NB4 (cell line): ENCODE data around the gene ANXA6.

ENCODE experiments used
- POLR2A ChIP-seq: IDR thresholded peaks from 2 replicates; pipeline ENCODE4 v1.6.1; 2011; ENCODE audit warnings: mild to moderate bottlenecking; ENCODE audit not compliant: insufficient read length; ENCODE audit errors: extremely low read depth
- TF ChIP-seq, protein P1 (sequence below): IDR thresholded peaks from one replicate; pipeline ENCODE4 v1.5.1; 2012; ENCODE audit warnings: low read depth, low read length

DNA sequence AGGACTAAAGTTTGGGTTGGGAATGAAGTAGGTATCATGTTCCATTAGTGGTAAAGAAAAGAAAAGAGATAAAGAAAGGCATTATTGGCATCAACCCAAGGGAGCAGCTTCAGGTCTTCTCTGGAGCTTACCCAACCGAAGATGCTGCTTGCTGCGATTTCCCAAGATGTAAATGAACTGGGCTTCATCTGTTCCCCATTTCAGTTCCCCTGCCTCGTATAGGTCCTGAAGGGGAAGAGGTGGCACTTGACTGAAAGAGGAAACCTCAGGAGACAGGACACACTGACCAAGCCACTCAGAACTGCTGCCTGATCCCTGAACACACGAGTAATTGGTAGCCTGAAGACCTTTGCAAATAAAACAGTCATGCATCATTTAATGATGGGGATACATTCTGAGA is 24.6 kb downstream of the ANXA6 start:
- TF ChIP-seq, protein P1, sequence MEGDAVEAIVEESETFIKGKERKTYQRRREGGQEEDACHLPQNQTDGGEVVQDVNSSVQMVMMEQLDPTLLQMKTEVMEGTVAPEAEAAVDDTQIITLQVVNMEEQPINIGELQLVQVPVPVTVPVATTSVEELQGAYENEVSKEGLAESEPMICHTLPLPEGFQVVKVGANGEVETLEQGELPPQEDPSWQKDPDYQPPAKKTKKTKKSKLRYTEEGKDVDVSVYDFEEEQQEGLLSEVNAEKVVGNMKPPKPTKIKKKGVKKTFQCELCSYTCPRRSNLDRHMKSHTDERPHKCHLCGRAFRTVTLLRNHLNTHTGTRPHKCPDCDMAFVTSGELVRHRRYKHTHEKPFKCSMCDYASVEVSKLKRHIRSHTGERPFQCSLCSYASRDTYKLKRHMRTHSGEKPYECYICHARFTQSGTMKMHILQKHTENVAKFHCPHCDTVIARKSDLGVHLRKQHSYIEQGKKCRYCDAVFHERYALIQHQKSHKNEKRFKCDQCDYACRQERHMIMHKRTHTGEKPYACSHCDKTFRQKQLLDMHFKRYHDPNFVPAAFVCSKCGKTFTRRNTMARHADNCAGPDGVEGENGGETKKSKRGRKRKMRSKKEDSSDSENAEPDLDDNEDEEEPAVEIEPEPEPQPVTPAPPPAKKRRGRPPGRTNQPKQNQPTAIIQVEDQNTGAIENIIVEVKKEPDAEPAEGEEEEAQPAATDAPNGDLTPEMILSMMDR: no peak
- TF ChIP-seq POLR2A: no peak
